Pulmonary artery endothelial cell (primary cell): ENCODE measurements around the gene SMARCAL1. TPM values are rescaled to one million over a fixed set of nuclear protein-coding genes. Genes with fewer than 3 reads are reported as not detected.
"Not testable (repeated sequence)": the region's sequence is repeated elsewhere in the genome, so short reads cannot be mapped to it uniquely, and the experiment has no call there.

Experiments
- DNase-seq: peaks from one replicate; pipeline ENCODE4 v3.0.0-alpha.2; 2011; ENCODE audit warnings: low read depth, low spot score
- total RNA-seq: library from RNA; depleted of rRNA; stranded (reverse); fragments of >200 nt; gene quantifications from 2 replicates; pipeline ENCODE4 v1.2.3, GENCODE V29; 2014

The SMARCAL1 gene
- total RNA-seq, 1 donor from 2014 or later, result 11.0 TPM

GRCh38 chr2:216499641-216500218 is 87.4 kb downstream of the SMARCAL1 start:
- DNase-seq, result no peak

- DNase-seq, result no peak
Measured at GRCh38 chr2:216500572-216500971, 88.3 kb downstream of the SMARCAL1 start.

- no peak for DNase-seq
Measured at GRCh38 chr2:216501854-216502253, 89.6 kb downstream of the SMARCAL1 start.

- DNase-seq, result no peak
Measured at GRCh38 chr2:216502381-216503158, 90.3 kb downstream of the SMARCAL1 start.

GRCh38 chr2:216503159-216503629 is 90.9 kb downstream of the SMARCAL1 start:
- no peak for DNase-seq

GRCh38 chr2:216503697-216504375 is 91.6 kb downstream of the SMARCAL1 start:
- no peak for DNase-seq

GRCh38 chr2:216504376-216504762 is 92.1 kb downstream of the SMARCAL1 start:
- DNase-seq, result no peak

GRCh38 chr2:216505133-216506106 is 93.1 kb downstream of the SMARCAL1 start:
- DNase-seq, result no peak

GRCh38 chr2:216507220-216508160 is 95.2 kb downstream of the SMARCAL1 start:
- no peak for DNase-seq

- DNase-seq, result no peak
Measured at GRCh38 chr2:216508229-216508628, 95.9 kb downstream of the SMARCAL1 start.

GRCh38 chr2:216516730-216517350 is 104.6 kb downstream of the SMARCAL1 start:
- no peak for DNase-seq

- DNase-seq, result no peak
Measured at GRCh38 chr2:216517447-216518225, 105.4 kb downstream of the SMARCAL1 start.

GRCh38 chr2:216518566-216519119 is 106.4 kb downstream of the SMARCAL1 start:
- not testable (repeated sequence) for DNase-seq

GRCh38 chr2:216519154-216519762 is 107.0 kb downstream of the SMARCAL1 start:
- no peak for DNase-seq

GRCh38 chr2:216520112-216520511 is 107.8 kb downstream of the SMARCAL1 start:
- no peak for DNase-seq

- DNase-seq, result no peak
Measured at GRCh38 chr2:216522892-216523502, 110.7 kb downstream of the SMARCAL1 start.

GRCh38 chr2:216525972-216526371 is 113.7 kb downstream of the SMARCAL1 start:
- DNase-seq, result no peak

- no peak for DNase-seq
Measured at GRCh38 chr2:216526939-216527338, 114.7 kb downstream of the SMARCAL1 start.
